WTC11 (cell line): ENCODE results near the gene CASKIN1. TPM values are rescaled to one million over a fixed set of nuclear protein-coding genes. Genes with fewer than 3 reads are reported as not detected.

Experiments
- ATAC-seq: fragments of 200-7000 bp; cut with Tn5 transposase; 2 replicates; pipeline ENCODE4 v1.10.0; 2021; ENCODE audit warnings: mild to moderate bottlenecking, moderate library complexity
- CTCF ChIA-PET: fragments of 300-600 bp; sonication (Branson Sonifier 250); formaldehyde crosslinking; loops from one replicate; lab custom pipeline; 2021; ENCODE audit warnings: antibody characterized with exemption; lab: Charles Lee
- POLR2A ChIA-PET: fragments of 350-600 bp; sonication (Branson Sonifier 250); formaldehyde crosslinking; loops from one replicate; lab custom pipeline; 2021; ENCODE audit warnings: antibody characterized with exemption; lab: Charles Lee
- DNase-seq: peaks from one replicate; pipeline ENCODE4 v3.0.0; 2021; ENCODE audit warnings: low spot score
- H3K27ac Mint-ChIP-seq: 2 replicates; pipeline ENCODE4 v1.8.0; 2021; ENCODE audit warnings: mixed read lengths
- H3K27me3 Mint-ChIP-seq: 2 replicates; pipeline ENCODE4 v1.8.0; 2021; ENCODE audit warnings: low read depth, mild to moderate bottlenecking, moderate library complexity, mixed read lengths
- H3K36me3 Mint-ChIP-seq: 2 replicates; pipeline ENCODE4 v1.8.0; 2021; ENCODE audit warnings: mixed read lengths
- H3K4me1 Mint-ChIP-seq: 2 replicates; pipeline ENCODE4 v1.8.0; 2022; ENCODE audit warnings: mixed read lengths
- H3K4me3 Mint-ChIP-seq: 2 replicates; pipeline ENCODE4 v1.8.0; 2021; ENCODE audit warnings: mild to moderate bottlenecking, moderate library complexity, mixed read lengths
- H3K9me3 Mint-ChIP-seq: 2 replicates; pipeline ENCODE4 v1.8.0; 2021; ENCODE audit warnings: mixed read lengths
- CBFB ChIP-seq: sonication (generic); formaldehyde crosslinking; IDR thresholded peaks from 2 replicates; pipeline ENCODE4 v1.8.1; 2022; ENCODE audit warnings: mild to moderate bottlenecking, low read depth, missing genetic modification reagents
- FOXJ3 ChIP-seq: sonication (generic); formaldehyde crosslinking; IDR thresholded peaks from 2 replicates; pipeline ENCODE4 v1.9.0; 2021; ENCODE audit warnings: missing genetic modification reagents, mild to moderate bottlenecking, borderline replicate concordance
- FOXK1 ChIP-seq: sonication (generic); formaldehyde crosslinking; IDR thresholded peaks from 2 replicates; pipeline ENCODE4 v1.8.0; 2022; ENCODE audit warnings: mild to moderate bottlenecking, moderate library complexity, missing genetic modification reagents
- GTF2I ChIP-seq: fragments of 250-450 bp; sonication (Bioruptor Pico); conservative IDR thresholded peaks from 2 replicates; pipeline ENCODE4 v1.4.0; 2021; ENCODE audit warnings: mild to moderate bottlenecking
- JAZF1 ChIP-seq: fragments of 250-450 bp; sonication (Bioruptor Pico); IDR thresholded peaks from 2 replicates; pipeline ENCODE4 v1.9.0; 2021; ENCODE audit warnings: moderate library complexity, mild to moderate bottlenecking, inconsistent platforms
- PRRX2 ChIP-seq: fragments of 250-450 bp; sonication (Bioruptor Pico); IDR thresholded peaks from 2 replicates; pipeline ENCODE4 v1.8.0; 2021; ENCODE audit warnings: mild to moderate bottlenecking
- TEAD1 ChIP-seq: sonication (generic); formaldehyde crosslinking; IDR thresholded peaks from 2 replicates; pipeline ENCODE4 v1.8.0; 2022; ENCODE audit warnings: mild to moderate bottlenecking, missing genetic modification reagents
- ZBTB21 ChIP-seq: sonication (generic); formaldehyde crosslinking; IDR thresholded peaks from 2 replicates; pipeline ENCODE4 v1.8.1; 2023; ENCODE audit warnings: mild to moderate bottlenecking, missing genetic modification reagents, borderline replicate concordance
- ZNF121 ChIP-seq: sonication (generic); formaldehyde crosslinking; IDR thresholded peaks from 2 replicates; pipeline ENCODE4 v1.8.0; 2023; ENCODE audit warnings: missing genetic modification reagents
- ZNF317 ChIP-seq: sonication (generic); formaldehyde crosslinking; IDR thresholded peaks from 2 replicates; pipeline ENCODE4 v1.8.1; 2023; ENCODE audit warnings: low read depth, mild to moderate bottlenecking, moderate library complexity, missing genetic modification reagents, borderline replicate concordance
- ZNF396 ChIP-seq: fragments of 250-450 bp; sonication (Bioruptor Pico); IDR thresholded peaks from 2 replicates; pipeline ENCODE4 v1.8.0; 2021; ENCODE audit warnings: mild to moderate bottlenecking, moderate library complexity, borderline replicate concordance
- ZNF416 ChIP-seq: fragments of 250-450 bp; sonication (Bioruptor Pico); IDR thresholded peaks from 2 replicates; pipeline ENCODE4 v1.9.0; 2021; ENCODE audit warnings: mild to moderate bottlenecking, inconsistent platforms
- total RNA-seq: library from RNA; stranded (reverse); gene quantifications from 3 replicates; pipeline ENCODE4 v1.2.3, GENCODE V29; 2021
- TF ChIP-seq, protein P1 (sequence below): sonication (generic); formaldehyde crosslinking; IDR thresholded peaks from 2 replicates; pipeline ENCODE4 v1.8.1; 2023; ENCODE audit warnings: mild to moderate bottlenecking, missing genetic modification reagents, borderline replicate concordance
- TF ChIP-seq, protein P2 (sequence below): fragments of 250-450 bp; sonication (Bioruptor Pico); IDR thresholded peaks from 2 replicates; pipeline ENCODE4 v1.8.0; 2021; ENCODE audit warnings: mild to moderate bottlenecking
- TF ChIP-seq, protein P3 (sequence below): sonication (generic); formaldehyde crosslinking; IDR thresholded peaks from 2 replicates; pipeline ENCODE4 v1.8.1; 2023; ENCODE audit warnings: mild to moderate bottlenecking, missing genetic modification reagents, moderate library complexity
- TF ChIP-seq, protein P4 (sequence below): sonication (generic); formaldehyde crosslinking; IDR thresholded peaks from 2 replicates; pipeline ENCODE4 v1.8.1; 2023; ENCODE audit warnings: mild to moderate bottlenecking, moderate library complexity, missing genetic modification reagents
- TF ChIP-seq, protein P5 (sequence below): sonication (generic); formaldehyde crosslinking; IDR thresholded peaks from 2 replicates; pipeline ENCODE4 v1.8.1; 2022; ENCODE audit warnings: mild to moderate bottlenecking, moderate library complexity, missing genetic modification reagents
- TF ChIP-seq, protein P6 (sequence below): fragments of 250-450 bp; sonication (Bioruptor Pico); IDR thresholded peaks from 2 replicates; pipeline ENCODE4 v2.1.2; 2022; ENCODE audit warnings: mild to moderate bottlenecking, moderate library complexity
- TF ChIP-seq, protein P7 (sequence below): sonication (generic); formaldehyde crosslinking; conservative IDR thresholded peaks from 2 replicates; pipeline ENCODE4 v1.8.1; 2022; ENCODE audit warnings: mild to moderate bottlenecking, missing genetic modification reagents
- TF ChIP-seq, protein P8 (sequence below): sonication (generic); formaldehyde crosslinking; IDR thresholded peaks from 2 replicates; pipeline ENCODE4 v1.8.1; 2022; ENCODE audit warnings: mild to moderate bottlenecking, missing genetic modification reagents, moderate library complexity, borderline replicate concordance
- TF ChIP-seq, protein P9 (sequence below): sonication (generic); formaldehyde crosslinking; IDR thresholded peaks from 2 replicates; pipeline ENCODE4 v1.8.1; 2022; ENCODE audit warnings: low read depth, missing genetic modification reagents, borderline replicate concordance

CASKIN1 gene
- total RNA-seq, 1 experiment from 2014 or later = 9.4 TPM

DNA sequence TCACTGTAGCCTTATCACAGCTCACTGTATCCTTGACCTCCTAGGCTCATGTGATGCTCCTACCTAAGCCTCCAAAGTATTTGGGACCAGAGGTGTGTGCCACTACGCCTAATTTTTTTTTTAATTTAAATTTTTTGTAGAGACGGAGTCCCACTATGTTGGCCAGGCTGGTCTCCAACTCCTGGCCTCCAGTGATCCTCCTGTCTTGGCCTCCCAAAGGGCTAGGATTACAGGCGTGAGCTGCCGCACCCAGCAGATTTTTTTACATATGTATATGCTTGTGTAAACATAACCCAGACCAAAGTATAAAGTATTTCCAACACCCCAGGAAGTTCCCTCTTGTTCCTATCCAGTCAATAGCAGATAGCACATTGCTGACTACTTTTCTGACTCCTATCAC is 19.9 kb upstream of the CASKIN1 start (continued):
- TF ChIP-seq, protein P1, sequence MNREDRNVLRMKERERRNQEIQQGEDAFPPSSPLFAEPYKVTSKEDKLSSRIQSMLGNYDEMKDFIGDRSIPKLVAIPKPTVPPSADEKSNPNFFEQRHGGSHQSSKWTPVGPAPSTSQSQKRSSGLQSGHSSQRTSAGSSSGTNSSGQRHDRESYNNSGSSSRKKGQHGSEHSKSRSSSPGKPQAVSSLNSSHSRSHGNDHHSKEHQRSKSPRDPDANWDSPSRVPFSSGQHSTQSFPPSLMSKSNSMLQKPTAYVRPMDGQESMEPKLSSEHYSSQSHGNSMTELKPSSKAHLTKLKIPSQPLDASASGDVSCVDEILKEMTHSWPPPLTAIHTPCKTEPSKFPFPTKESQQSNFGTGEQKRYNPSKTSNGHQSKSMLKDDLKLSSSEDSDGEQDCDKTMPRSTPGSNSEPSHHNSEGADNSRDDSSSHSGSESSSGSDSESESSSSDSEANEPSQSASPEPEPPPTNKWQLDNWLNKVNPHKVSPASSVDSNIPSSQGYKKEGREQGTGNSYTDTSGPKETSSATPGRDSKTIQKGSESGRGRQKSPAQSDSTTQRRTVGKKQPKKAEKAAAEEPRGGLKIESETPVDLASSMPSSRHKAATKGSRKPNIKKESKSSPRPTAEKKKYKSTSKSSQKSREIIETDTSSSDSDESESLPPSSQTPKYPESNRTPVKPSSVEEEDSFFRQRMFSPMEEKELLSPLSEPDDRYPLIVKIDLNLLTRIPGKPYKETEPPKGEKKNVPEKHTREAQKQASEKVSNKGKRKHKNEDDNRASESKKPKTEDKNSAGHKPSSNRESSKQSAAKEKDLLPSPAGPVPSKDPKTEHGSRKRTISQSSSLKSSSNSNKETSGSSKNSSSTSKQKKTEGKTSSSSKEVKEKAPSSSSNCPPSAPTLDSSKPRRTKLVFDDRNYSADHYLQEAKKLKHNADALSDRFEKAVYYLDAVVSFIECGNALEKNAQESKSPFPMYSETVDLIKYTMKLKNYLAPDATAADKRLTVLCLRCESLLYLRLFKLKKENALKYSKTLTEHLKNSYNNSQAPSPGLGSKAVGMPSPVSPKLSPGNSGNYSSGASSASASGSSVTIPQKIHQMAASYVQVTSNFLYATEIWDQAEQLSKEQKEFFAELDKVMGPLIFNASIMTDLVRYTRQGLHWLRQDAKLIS (CRISPR knock-in tag) = no peak
- TF ChIP-seq ZNF121 (CRISPR knock-in tag) = no peak
- TF ChIP-seq ZBTB21 (CRISPR knock-in tag) = no peak
- TF ChIP-seq CBFB (CRISPR knock-in tag) = no peak
- TF ChIP-seq JAZF1 (CRISPR knock-in tag) = no peak
- TF ChIP-seq, protein P2, sequence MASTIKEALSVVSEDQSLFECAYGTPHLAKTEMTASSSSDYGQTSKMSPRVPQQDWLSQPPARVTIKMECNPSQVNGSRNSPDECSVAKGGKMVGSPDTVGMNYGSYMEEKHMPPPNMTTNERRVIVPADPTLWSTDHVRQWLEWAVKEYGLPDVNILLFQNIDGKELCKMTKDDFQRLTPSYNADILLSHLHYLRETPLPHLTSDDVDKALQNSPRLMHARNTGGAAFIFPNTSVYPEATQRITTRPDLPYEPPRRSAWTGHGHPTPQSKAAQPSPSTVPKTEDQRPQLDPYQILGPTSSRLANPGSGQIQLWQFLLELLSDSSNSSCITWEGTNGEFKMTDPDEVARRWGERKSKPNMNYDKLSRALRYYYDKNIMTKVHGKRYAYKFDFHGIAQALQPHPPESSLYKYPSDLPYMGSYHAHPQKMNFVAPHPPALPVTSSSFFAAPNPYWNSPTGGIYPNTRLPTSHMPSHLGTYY (CRISPR knock-in tag) = no peak

DNA sequence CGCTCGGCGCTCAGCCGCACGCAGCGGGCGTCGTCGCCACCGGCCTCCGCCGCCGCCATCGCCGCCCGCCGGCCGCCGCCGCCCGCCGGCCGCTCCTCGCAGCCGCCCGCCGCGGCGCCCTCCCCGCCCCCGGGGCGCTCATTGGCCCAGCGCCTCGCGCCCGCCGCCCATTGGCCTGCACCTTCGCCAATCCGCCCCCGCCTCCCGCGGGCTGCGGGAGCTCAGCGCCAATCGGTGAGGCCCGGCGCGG is 18.2 kb upstream of the CASKIN1 start, which contains the start of gene PGP:
Gene PGP, minus strand, starts transcription at position 122 of the 250 bp plus-strand sequence. Its CDS starts 63 bp downstream, at position 59.
- Mint-ChIP-seq H3K4me3 (peak within 1 kb of the TSS; percentile 83), H3K27ac (peak within 1 kb of the TSS; percentile 99), H3K36me3 (peaks cover 11% of the 10 kb centered on the region), H3K9me3 (no peaks in the 10 kb centered on the region), H3K27me3 (no peaks in the 10 kb centered on the region), H3K4me1 (peaks cover 25% of the 10 kb centered on the region)
- no peak for DNase-seq
- POLR2A ChIA-PET = interaction anchor here (0.9 to 1.7 kb wide), 7 partner anchors 8 to 59 kb away, joined by 3 to 10 read pairs (median 4); partner anchors contain the start of genes DNASE1L2, E4F1, ECI1 and TRAF7
- CTCF ChIA-PET = interaction anchor here (0.6 to 2.8 kb wide), 10 partner anchors 9 to 287 kb away, joined by 3 to 30 read pairs (median 5); partner anchors contain the start of genes CASKIN1, DNASE1L2, ECI1 and TBL3
- no peak for ATAC-seq
- TF ChIP-seq, protein P3, sequence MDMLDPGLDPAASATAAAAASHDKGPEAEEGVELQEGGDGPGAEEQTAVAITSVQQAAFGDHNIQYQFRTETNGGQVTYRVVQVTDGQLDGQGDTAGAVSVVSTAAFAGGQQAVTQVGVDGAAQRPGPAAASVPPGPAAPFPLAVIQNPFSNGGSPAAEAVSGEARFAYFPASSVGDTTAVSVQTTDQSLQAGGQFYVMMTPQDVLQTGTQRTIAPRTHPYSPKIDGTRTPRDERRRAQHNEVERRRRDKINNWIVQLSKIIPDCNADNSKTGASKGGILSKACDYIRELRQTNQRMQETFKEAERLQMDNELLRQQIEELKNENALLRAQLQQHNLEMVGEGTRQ = no peak
- TF ChIP-seq ZNF396 (CRISPR knock-in tag) (0 out of 2 replicates have a peak, but pooled peaks have one; percentile 88), ZNF317 (no peak), FOXK1 (CRISPR knock-in tag) (no peak), ZNF416 (no peak), FOXJ3 (CRISPR knock-in tag) (no peak), GTF2I (no peak), PRRX2 (CRISPR knock-in tag) (peak; percentile 89; the same call in 1 of the 2 replicates), TEAD1 (no peak)
- TF ChIP-seq, protein P4, sequence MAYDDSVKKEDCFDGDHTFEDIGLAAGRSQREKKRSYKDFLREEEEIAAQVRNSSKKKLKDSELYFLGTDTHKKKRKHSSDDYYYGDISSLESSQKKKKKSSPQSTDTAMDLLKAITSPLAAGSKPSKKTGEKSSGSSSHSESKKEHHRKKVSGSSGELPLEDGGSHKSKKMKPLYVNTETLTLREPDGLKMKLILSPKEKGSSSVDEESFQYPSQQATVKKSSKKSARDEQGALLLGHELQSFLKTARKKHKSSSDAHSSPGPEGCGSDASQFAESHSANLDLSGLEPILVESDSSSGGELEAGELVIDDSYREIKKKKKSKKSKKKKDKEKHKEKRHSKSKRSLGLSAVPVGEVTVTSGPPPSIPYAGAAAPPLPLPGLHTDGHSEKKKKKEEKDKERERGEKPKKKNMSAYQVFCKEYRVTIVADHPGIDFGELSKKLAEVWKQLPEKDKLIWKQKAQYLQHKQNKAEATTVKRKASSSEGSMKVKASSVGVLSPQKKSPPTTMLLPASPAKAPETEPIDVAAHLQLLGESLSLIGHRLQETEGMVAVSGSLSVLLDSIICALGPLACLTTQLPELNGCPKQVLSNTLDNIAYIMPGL (CRISPR knock-in tag) = no peak
- TF ChIP-seq, protein P5, sequence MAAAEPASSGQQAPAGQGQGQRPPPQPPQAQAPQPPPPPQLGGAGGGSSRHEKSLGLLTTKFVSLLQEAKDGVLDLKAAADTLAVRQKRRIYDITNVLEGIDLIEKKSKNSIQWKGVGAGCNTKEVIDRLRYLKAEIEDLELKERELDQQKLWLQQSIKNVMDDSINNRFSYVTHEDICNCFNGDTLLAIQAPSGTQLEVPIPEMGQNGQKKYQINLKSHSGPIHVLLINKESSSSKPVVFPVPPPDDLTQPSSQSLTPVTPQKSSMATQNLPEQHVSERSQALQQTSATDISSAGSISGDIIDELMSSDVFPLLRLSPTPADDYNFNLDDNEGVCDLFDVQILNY = no peak
- TF ChIP-seq, protein P6, sequence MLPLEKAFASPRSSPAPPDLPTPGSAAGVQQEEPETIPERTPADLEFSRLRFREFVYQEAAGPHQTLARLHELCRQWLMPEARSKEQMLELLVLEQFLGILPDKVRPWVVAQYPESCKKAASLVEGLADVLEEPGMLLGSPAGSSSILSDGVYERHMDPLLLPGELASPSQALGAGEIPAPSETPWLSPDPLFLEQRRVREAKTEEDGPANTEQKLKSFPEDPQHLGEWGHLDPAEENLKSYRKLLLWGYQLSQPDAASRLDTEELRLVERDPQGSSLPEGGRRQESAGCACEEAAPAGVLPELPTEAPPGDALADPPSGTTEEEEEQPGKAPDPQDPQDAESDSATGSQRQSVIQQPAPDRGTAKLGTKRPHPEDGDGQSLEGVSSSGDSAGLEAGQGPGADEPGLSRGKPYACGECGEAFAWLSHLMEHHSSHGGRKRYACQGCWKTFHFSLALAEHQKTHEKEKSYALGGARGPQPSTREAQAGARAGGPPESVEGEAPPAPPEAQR (CRISPR knock-in tag) = peak; percentile 99; the same call in 1 of the 2 replicates
- TF ChIP-seq, protein P2 (CRISPR knock-in tag) = peak; percentile 62; the same call in 1 of the 2 replicates
- TF ChIP-seq, protein P7, sequence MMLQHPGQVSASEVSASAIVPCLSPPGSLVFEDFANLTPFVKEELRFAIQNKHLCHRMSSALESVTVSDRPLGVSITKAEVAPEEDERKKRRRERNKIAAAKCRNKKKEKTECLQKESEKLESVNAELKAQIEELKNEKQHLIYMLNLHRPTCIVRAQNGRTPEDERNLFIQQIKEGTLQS (CRISPR knock-in tag) = no peak
- TF ChIP-seq, protein P8, sequence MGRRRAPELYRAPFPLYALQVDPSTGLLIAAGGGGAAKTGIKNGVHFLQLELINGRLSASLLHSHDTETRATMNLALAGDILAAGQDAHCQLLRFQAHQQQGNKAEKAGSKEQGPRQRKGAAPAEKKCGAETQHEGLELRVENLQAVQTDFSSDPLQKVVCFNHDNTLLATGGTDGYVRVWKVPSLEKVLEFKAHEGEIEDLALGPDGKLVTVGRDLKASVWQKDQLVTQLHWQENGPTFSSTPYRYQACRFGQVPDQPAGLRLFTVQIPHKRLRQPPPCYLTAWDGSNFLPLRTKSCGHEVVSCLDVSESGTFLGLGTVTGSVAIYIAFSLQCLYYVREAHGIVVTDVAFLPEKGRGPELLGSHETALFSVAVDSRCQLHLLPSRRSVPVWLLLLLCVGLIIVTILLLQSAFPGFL (CRISPR knock-in tag) = no peak
- TF ChIP-seq, protein P9, sequence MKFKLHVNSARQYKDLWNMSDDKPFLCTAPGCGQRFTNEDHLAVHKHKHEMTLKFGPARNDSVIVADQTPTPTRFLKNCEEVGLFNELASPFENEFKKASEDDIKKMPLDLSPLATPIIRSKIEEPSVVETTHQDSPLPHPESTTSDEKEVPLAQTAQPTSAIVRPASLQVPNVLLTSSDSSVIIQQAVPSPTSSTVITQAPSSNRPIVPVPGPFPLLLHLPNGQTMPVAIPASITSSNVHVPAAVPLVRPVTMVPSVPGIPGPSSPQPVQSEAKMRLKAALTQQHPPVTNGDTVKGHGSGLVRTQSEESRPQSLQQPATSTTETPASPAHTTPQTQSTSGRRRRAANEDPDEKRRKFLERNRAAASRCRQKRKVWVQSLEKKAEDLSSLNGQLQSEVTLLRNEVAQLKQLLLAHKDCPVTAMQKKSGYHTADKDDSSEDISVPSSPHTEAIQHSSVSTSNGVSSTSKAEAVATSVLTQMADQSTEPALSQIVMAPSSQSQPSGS (CRISPR knock-in tag) = no peak
